ENCODE data around the gene RASA2.

- no peak for TF ChIP-seq CTCF (optimal IDR thresholded peaks at IDR 0.05 in 1 of 3, IDR thresholded peaks at IDR 0.05 in 1 of 3, conservative IDR thresholded peaks at IDR 0.05 in 1 of 3; ENCODE audit: extremely low read depth in 1 of 3, insufficient read depth in 2 of 3, low read length in 3 of 3)
- no peak for TF ChIP-seq EZH2 (IDR thresholded peaks at IDR 0.05; ENCODE audit: low read length)
These were observed 11.9 kb downstream of the RASA2 start for GRCh38 chr3:141498598-141499223.
